Stomach (tissue), 19 donors: Measurements from ENCODE around the gene OR5H15. TPM values are rescaled to one million over a fixed set of nuclear protein-coding genes. Genes with fewer than 3 reads are reported as not detected.
"Not testable (repeated sequence)": the region's sequence is repeated elsewhere in the genome, so short reads cannot be mapped to it uniquely, and the experiment has no call there.

Source experiments
- DNase-seq, 2 donors: peaks; one replicate each; pipeline versions ENCODE4 v3.0.0 to v3.0.0-alpha.2; 2013 to 2019
- H3K27ac ChIP-seq, 5 donors: fragments of 200-600 bp in 4 of 5; sonication (generic) in 4 of 5; one replicate each; pipeline ENCODE4 v1.5.1; 2013 to 2019; ENCODE audit warnings: mild to moderate bottlenecking in 1 of 5, moderate library complexity in 1 of 5
- H3K27me3 ChIP-seq, 3 donors: fragments of 200-600 bp; sonication (generic); one replicate each; pipeline ENCODE4 v1.5.1; 2017 to 2019; ENCODE audit warnings: mixed run types in 1 of 3
- H3K36me3 ChIP-seq, 4 donors: fragments of 200-600 bp; sonication (generic); 1 replicate in 3 of 4; 2 replicates in 1 of 4; pipeline ENCODE4 v1.5.1; 2016 to 2019
- H3K4me1 ChIP-seq, 4 donors: fragments of 200-600 bp; sonication (generic); one replicate each; pipeline ENCODE4 v1.5.1; 2016 to 2019
- H3K4me3 ChIP-seq, 4 donors: fragments of 200-600 bp; sonication (generic) in 3 of 4; one replicate each; pipeline ENCODE4 v1.5.1; 2016 to 2019; ENCODE audit warnings: mild to moderate bottlenecking in 1 of 4
- H3K9me3 ChIP-seq, 4 donors: fragments of 200-600 bp; sonication (generic); one replicate each; pipeline ENCODE4 v1.5.1; 2016 to 2019
- EP300 ChIP-seq: sonication (generic); formaldehyde crosslinking; IDR thresholded peaks from one replicate; pipeline ENCODE4 v1.6.1; 2017; ENCODE audit warnings: antibody characterized with exemption
- POLR2A ChIP-seq, 4 donors: fragments of 450-650 bp; IDR thresholded peaks; one replicate each; pipeline ENCODE4 v1.6.1; 2016; ENCODE audit warnings: antibody characterized with exemption in 4 of 4, control low read depth in 2 of 4, mild to moderate bottlenecking in 1 of 4, moderate library complexity in 1 of 4
- POLR2AphosphoS5 ChIP-seq, 3 donors: sonication (generic); formaldehyde crosslinking; IDR thresholded peaks; one replicate each; pipeline ENCODE4 v1.6.1; 2016; ENCODE audit warnings: antibody characterized with exemption in 3 of 3
- WGBS, 5 donors: extraction: QIAGEN DNeasy Blood & Tissue Kit in 3 of 5; methylation state at CpG; one replicate each; pipeline versions ENCODE4 v1.1.5 to v1.1.7; 2013 to 2018; 5-methylcytosine and 5-hydroxymethylcytosine counted together
- intact Hi-C: fragments of 100-400 bp; cut with DNase I; formaldehyde crosslinking; loops from one replicate; pipeline ENCODE4 v1.15.1; 2023; ENCODE audit warnings: low total_unique reads
- long read RNA-seq, 10 donors: transcript quantifications; one replicate each; lab custom pipeline, GENCODE V29; 2026
- polyA plus RNA-seq, 3 donors: library from polyadenylated mRNA; stranded (reverse); fragments of 200-250 nt; gene quantifications; one replicate each; pipeline ENCODE4 v1.2.3, GENCODE V29; 2013
- total RNA-seq, 5 donors: library from RNA; depleted of rRNA; stranded (reverse); fragments of >200 nt; gene quantifications; one replicate each; pipeline versions ENCODE4 v1.1.0 to v1.2.3, GENCODE V29; 2014 to 2016
- TF ChIP-seq, protein P1 (sequence below), 7 experiments: fragments of 450-650 bp in 4 of 7; fragments of 200-600 bp in 3 of 7; sonication (generic) in 3 of 7; IDR thresholded peaks; one replicate each; pipeline ENCODE4 v1.5.1; 2016 to 2019; ENCODE audit warnings: antibody characterized with exemption in 7 of 7, control low read depth in 2 of 7, mild to moderate bottlenecking in 1 of 7
- donor health status: healthy with polysubstance abuse.
- donor health status: Bipolar disorder and iron deficiency.
- donor health status: healthy.

The OR5H15 gene
- not detected for total RNA-seq
- not detected for polyA plus RNA-seq
- long read RNA-seq, donor 1 = 0 reads
- long read RNA-seq, donor 2 = 0 reads
- long read RNA-seq, donor 3 = 0 reads
- long read RNA-seq, donor 4 = 0 reads
- long read RNA-seq, donor 5 = 0 reads
- long read RNA-seq, donor 6 = 0 reads
- long read RNA-seq, donor 7 = 0 reads
- long read RNA-seq, donor 8 = 0 reads
- long read RNA-seq, donor 9 = 0 reads
- long read RNA-seq, donor 10 = 0 reads

DNA sequence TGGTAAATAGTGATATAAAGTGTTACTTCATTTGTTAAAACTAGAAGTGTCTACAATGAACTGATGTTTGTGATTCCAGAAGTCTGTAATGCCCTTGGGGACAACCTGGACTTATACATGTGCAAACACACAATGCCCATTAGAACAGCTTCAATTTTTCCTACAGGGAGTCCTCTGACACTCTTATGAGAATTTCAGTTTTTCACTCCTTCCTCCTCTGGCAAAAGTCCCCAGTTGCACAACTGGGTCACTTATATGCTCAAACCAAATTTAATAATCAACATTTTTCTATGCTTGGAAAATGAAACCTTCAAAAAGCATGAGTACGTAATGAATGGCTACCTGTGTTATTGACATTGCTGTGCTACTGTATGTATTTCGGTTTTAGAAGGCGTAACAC, at the start of gene OR5H15:
Gene OR5H15, plus strand, starts transcription at position 301 of the 400 bp plus-strand sequence. CDS start 2,004 bp downstream, outside the sequence.
- TF ChIP-seq POLR2A (IDR thresholded peaks at IDR 0.05) (no peak), POLR2AphosphoS5 (IDR thresholded peaks at IDR 0.05) (no peak), EP300 (no peak)
- TF ChIP-seq, protein P1, sequence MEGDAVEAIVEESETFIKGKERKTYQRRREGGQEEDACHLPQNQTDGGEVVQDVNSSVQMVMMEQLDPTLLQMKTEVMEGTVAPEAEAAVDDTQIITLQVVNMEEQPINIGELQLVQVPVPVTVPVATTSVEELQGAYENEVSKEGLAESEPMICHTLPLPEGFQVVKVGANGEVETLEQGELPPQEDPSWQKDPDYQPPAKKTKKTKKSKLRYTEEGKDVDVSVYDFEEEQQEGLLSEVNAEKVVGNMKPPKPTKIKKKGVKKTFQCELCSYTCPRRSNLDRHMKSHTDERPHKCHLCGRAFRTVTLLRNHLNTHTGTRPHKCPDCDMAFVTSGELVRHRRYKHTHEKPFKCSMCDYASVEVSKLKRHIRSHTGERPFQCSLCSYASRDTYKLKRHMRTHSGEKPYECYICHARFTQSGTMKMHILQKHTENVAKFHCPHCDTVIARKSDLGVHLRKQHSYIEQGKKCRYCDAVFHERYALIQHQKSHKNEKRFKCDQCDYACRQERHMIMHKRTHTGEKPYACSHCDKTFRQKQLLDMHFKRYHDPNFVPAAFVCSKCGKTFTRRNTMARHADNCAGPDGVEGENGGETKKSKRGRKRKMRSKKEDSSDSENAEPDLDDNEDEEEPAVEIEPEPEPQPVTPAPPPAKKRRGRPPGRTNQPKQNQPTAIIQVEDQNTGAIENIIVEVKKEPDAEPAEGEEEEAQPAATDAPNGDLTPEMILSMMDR (IDR thresholded peaks at IDR 0.05) = no peak

DNA sequence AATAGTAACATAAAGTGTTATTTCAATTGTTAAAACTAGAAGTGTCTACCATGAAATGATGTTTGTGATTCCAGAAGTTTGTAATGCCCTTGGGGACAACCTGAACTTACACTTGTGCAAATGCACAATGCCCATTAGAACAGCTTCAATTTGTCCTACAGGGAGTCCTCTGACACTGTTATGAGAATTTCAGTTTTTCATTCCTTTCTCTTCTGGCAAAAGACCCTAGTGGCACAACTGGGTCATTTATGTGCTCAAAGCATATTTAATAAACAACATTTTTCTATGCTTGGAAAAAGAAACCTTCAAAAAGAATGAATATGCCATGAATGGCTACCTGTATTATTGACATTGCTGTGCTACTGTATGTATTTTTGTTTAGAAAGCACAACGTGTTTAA, 36.1 kb upstream of the OR5H15 start, which contains the start of gene OR5H1:
Gene OR5H1, plus strand, starts transcription at position 301 of the 400 bp plus-strand sequence. CDS start 1,977 bp downstream, outside the sequence.
- Histone ChIP-seq H3K9me3 (no peaks in the 10 kb centered on the region), H3K4me3 (no peak within 1 kb of the TSS), H3K27me3 (no peaks in the 10 kb centered on the region), H3K4me1 (no peaks in the 10 kb centered on the region), H3K27ac (no peak within 1 kb of the TSS), H3K36me3 (no peaks in the 10 kb centered on the region)
- WGBS, 5 donors = 53 to 75% (median 70%) methylated on average over 1 of the region's 1 CpG
- intact Hi-C loops = no loop called here
- DNase-seq = no peak
- TF ChIP-seq EP300 (no peak), POLR2AphosphoS5 (IDR thresholded peaks at IDR 0.05) (no peak), POLR2A (IDR thresholded peaks at IDR 0.05) (no peak)
- TF ChIP-seq, protein P1 (IDR thresholded peaks at IDR 0.05) = no peak

More for the DNA sequence above, at the start of gene OR5H15:
- Histone ChIP-seq H3K36me3 (no peaks in the 10 kb centered on the region), H3K9me3 (no peaks in the 10 kb centered on the region), H3K27ac (no peak within 1 kb of the TSS), H3K4me1 (no peaks in the 10 kb centered on the region), H3K4me3 (no peak within 1 kb of the TSS), H3K27me3 (no peaks in the 10 kb centered on the region)
- intact Hi-C loops = no loop called here
- DNase-seq = no peak
- WGBS, 5 donors = 89 to 96% (median 93%) methylated on average over 3 of the region's 3 CpGs

DNA sequence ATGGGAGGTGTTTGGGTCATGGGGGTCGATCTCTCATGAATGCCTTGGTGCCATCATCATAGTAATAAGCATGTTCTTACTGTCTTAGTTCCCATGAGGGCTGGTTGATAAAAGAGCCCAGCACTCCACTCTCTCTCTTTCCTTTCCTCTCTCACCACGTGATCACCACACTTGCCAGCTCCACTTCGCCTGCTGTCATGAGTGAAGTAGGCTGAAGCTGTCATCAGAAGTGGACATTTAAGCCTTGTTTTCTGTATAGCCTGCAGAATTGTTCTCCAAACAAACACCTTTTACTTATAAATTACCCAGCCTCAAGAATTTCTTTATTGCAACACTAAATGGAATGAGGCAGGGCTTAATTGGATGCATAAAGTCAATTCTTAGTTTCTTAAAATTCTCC, 29.9 kb upstream of the OR5H15 start:
- Histone ChIP-seq H3K9me3 (no peaks in the 10 kb centered on the region), H3K4me1 (no peaks in the 10 kb centered on the region), H3K36me3 (no peaks in the 10 kb centered on the region), H3K27ac (no peak overlapping the region), H3K4me3 (no peak overlapping the region), H3K27me3 (no peaks in the 10 kb centered on the region)
- TF ChIP-seq, protein P1 (IDR thresholded peaks at IDR 0.05) = no peak
- TF ChIP-seq POLR2A (IDR thresholded peaks at IDR 0.05) = no peak
- no peak for TF ChIP-seq EP300
- TF ChIP-seq POLR2AphosphoS5 (IDR thresholded peaks at IDR 0.05) = no peak
- DNase-seq = no peak
- 54 to 76% (median 68%) methylated on average over 3 of the region's 3 CpGs for WGBS, 5 donors
- intact Hi-C loops = no loop called here

DNA sequence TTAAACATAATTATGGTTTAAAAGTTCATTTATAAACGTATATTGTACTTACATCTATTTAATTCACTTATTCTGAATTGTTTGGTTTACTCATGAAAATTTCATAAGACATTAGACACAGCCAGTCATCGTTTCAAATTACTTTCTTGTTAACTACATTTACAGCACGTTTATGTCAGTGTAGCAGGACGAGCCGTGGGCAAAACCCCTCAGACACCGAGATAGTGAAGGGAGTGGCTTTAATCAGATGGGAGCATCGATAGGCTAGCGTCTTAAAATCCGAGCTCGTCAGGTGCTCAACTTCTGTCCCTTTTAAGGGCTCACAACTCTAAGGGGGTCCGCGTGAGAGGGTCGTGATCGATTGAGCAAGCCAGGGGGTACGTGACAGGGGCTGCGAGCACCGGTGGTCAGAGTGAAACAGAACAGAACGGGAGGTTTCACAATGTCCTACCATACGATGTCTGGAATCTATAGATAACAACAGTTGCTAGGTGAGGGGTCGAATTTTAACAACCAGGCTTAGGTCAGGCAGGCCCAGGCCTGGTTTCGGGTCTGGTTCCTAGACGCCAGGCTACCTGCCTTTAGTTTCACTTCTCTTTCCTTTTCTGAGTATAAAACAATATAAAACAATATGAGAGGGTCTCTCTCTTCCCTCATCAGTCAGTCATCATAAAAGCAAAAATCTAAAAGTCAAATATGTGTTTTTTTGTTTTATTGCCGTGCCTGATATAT, 28.5 kb upstream of the OR5H15 start:
- intact Hi-C loops, H3K4me3 ChIP-seq, H3K27me3 ChIP-seq, H3K9me3 ChIP-seq, H3K27ac ChIP-seq, H3K4me1 ChIP-seq, H3K36me3 ChIP-seq, DNase-seq: not testable (repeated sequence)
- 79 to 85% (median 85%) methylated on average over 22 to 23 of the region's 23 CpGs for WGBS, 5 donors

DNA sequence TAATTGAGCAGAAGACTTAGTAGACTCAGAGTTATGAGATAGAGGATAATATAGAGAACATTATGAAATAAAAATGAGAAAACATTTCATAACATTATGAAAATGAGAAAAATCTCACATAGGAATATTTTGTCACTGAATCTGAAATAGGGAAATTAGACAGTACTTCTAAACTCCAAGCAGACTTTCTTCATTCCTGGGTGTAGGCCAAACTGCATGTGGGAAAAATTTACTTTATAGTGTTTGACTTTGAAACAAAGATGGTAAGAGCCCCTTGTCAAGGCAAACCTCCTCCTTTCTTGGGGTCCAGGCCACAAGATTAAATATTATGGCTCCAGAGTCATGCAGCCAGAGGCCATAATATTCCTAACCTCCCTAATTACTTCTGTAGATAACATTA, 26.0 kb upstream of the OR5H15 start:
- Histone ChIP-seq H3K27ac (no peak overlapping the region), H3K36me3 (no peaks in the 10 kb centered on the region), H3K4me1 (no peaks in the 10 kb centered on the region), H3K4me3 (no peak overlapping the region), H3K27me3 (no peaks in the 10 kb centered on the region), H3K9me3 (no peaks in the 10 kb centered on the region)
- no peak for TF ChIP-seq POLR2AphosphoS5 (IDR thresholded peaks at IDR 0.05)
- TF ChIP-seq, protein P1 (IDR thresholded peaks at IDR 0.05) = no peak
- TF ChIP-seq EP300 = no peak
- no peak for TF ChIP-seq POLR2A (IDR thresholded peaks at IDR 0.05)
- no peak for DNase-seq
- intact Hi-C loops = no loop called here
